CD4-positive, alpha-beta T cell treated with Interferon alpha-2 for 1 hour (primary cell): Measurements from ENCODE around the gene MUS81.
A peak's percentile ranks its signal among the peaks of the same experiment; 100 is the strongest.
"Not testable (repeated sequence)": the region's sequence is repeated elsewhere in the genome, so short reads cannot be mapped to it uniquely, and the experiment has no call there.

Experiments used
- DNase-seq, 2 donors: peaks; one replicate each; pipeline ENCODE4 v3.0.0-alpha.2; 2020 to 2022

MUS81 gene, protein sequence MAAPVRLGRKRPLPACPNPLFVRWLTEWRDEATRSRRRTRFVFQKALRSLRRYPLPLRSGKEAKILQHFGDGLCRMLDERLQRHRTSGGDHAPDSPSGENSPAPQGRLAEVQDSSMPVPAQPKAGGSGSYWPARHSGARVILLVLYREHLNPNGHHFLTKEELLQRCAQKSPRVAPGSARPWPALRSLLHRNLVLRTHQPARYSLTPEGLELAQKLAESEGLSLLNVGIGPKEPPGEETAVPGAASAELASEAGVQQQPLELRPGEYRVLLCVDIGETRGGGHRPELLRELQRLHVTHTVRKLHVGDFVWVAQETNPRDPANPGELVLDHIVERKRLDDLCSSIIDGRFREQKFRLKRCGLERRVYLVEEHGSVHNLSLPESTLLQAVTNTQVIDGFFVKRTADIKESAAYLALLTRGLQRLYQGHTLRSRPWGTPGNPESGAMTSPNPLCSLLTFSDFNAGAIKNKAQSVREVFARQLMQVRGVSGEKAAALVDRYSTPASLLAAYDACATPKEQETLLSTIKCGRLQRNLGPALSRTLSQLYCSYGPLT

GRCh38 chr11:65860278-65861164 lies at the start of gene MUS81:
TSS of gene MUS81 (plus strand) at chr11:65860433. CDS start at chr11:65860754, 321 bp downstream.
- DNase-seq = peak; percentile 94 to 97

DNA sequence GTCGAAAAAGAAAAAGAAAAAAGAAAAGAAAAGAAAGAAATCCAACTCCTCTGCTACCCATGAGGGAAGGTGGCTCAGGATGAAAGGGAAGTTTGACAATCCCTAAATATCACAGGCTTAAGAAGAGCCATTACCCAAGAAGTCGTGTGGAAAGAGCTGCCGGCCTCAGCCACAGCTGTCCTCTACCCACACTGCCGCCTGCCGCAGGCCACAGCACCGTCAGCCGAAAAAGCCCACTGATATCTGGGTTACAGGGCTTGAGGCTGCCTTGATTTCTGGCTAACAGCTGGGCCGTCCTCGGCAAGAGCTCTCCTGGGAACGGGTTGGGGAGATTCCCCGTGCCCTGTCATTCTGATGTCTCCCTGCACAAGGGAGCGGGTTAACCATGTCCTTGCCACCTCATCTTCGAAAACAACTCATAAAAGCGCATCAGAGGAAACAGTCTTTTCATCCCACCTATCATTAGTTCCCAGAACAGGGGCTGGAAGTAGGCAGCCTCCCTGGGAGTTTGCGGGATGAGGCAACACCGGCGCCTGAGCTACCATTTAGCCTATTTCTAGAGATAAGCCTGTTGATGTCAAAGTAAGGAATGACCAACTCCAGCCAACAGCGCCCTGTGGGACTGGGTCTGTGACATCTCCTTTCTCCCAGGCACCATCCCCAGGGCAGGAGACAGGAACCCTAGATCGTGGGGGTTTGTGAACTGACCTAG lies 48.3 kb upstream of the MUS81 start:
- DNase-seq = no peak

- peak in 1 of 2 donors; percentile 32 for DNase-seq
These were observed 45.9 kb upstream of the MUS81 start for GRCh38 chr11:65814131-65814985.

- DNase-seq = no peak
These were observed 45.2 kb upstream of the MUS81 start for GRCh38 chr11:65814986-65815565.

DNA sequence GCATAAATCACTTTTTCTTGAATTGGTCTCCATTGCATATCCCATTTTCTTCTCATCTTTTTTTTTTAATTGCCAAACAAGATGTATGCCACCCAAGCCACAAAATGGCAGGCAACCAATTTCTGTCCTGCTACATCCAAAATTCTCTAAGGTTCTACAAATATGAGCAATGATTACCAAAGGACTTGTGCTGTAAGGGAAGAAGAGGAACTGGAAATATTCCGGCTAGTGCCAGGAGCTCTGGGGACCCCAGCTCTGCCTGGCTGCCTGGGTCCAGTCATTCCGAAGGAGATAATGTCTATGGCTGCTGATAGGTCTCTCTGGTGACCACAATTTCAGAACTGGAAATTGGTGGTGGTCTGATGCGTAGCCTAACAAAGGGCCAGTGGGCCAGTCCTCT lies 43.5 kb upstream of the MUS81 start:
- DNase-seq = no peak

- DNase-seq = no peak
These were observed 42.9 kb upstream of the MUS81 start for GRCh38 chr11:65817312-65817834.

DNA sequence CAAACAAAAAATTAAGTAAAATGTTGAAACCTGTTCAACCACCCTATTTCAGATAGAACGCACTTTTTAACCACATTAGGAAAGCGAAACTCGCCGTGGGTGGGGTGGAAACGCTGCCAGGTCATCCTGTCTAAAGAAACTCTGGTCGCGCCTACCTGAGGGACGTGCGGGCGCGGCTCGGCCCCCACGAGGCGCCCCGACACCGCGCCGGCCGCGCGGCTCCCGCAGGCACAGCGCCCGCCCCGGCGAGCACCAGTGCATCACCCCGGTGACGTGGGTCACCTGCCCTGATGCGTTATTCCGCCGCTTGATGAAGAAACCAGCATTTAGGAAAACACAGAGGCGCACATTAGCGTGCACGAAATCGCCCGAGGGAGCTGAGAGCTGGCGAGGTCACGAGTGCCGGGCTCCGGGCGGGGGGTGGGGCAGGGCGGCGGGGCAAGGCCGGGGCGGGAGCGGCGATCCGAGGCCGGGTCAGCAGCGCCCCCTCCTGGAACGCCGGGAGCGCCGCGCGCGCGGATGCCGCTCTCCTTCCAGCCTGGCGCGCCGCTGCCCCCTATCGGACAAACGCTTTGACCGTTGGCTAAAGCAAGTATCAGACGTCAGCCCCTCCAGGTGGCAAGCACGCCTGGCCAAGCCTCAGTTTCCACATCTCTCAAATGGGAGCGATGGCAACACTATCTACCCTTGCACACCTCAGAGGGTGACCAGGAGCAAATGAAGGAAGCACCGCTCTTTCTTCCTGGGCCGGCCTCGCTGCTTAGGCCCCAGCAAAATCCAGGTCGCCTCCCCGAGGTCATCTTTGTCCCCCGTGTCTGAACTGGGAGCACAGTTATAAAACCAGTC lies 42.2 kb upstream of the MUS81 start:
- peak; percentile 90 to 93 for DNase-seq

DNA sequence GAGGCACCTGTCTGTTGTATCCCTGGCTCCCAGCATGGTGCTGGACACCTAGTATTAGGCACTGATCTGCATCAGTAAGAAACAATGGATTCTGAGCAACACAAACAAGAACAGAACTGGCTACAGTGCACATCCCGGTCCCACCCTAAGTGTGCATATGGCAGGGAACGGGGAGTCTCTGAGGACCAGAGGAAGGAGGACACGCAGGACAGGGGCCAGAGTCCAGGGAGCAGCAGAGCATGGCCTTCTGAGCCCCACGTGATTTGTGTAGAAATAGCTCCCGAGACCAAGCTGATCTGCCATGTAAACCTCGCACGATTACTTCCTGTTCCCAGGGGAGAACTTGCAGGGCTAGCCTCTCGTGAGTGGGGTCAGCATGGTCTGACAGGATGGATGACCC lies 39.1 kb upstream of the MUS81 start:
- no peak for DNase-seq

GRCh38 chr11:65822776-65823528 lies 37.3 kb upstream of the MUS81 start:
- DNase-seq = no peak

DNA sequence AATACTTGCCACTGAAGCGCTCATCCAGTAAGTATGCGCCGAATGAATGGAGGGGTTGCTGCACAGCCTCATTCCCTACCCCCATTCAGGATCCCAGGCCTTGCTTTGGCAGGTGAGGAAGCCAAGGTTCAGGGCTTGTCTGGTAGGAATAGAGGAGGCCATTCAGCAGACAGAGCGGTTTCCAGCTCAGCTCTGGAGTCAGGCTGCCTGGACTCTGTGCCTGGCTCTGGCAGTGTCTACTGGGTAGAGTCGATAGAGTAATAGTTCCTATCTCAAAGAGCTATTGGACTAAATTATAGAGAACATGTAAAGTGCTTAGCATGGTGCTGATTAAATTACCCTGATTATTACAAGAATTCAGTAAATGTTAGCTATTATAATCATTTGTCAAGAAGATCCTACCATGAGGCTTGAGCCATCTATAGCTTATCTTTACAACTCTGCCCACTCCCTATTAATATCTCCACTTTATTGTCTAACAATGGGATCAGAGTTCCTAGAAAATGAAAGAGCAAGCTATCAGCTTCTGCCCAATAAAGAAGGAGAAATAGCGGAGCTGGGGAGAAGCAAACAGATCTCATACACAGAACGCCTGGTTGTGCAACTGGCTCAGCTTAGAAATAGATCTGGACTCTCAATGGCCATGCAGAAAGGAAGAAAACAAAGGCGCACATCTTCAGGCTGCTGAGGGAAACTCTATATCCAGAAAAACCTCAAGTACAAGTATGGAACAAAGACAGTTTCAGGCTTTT lies 33.1 kb upstream of the MUS81 start:
- no peak for DNase-seq

DNA sequence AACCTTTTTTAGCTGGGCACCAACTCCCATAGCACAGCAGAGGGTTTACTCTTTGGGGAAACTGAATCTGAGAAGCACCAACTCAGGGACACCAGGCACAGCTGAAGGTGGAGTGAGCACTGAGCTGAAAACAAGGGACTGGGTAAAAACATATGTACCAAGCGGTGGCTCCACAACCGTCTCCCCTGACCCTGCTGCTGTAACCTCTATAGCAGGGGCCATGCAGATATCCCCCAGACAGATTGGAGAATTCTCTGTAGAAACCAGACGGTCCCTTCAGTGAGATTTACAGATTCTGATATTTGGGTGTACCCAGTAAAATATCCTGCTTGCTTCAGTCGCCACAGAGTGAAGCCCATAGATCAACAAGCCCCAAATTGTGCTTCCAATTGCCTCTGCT lies 30.8 kb upstream of the MUS81 start:
- DNase-seq = no peak

GRCh38 chr11:65832231-65832630 lies 28.0 kb upstream of the MUS81 start:
- not testable (repeated sequence) for DNase-seq

GRCh38 chr11:65833297-65834030 lies 26.8 kb upstream of the MUS81 start, which contains the start of gene SNX32:
TSS of gene SNX32 (plus strand) at chr11:65833963. CDS start at chr11:65834066, 103 bp downstream.
- peak; percentile 93 to 96 for DNase-seq

DNA sequence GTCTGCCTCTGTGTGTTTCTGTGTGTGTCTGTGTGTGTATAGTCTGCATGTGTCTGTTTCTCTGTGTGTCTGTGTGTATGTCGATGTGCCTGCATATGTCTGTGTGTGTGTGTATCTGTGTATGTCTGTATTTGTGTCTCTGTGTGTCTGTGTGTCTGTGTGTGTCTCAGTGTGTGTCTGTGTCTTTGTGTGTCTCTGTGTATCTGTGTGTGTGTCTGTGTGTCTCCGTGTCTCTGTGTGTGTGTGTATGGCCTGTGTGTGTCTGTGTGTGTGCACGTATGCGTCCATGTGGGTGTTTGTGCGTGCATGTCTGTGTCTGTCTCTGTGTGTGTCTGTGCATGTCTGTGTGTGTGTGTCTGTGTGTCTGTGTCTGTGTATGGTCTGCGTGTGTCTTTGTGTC lies 26.0 kb upstream of the MUS81 start:
- DNase-seq = no peak

GRCh38 chr11:65842144-65842543 lies 18.1 kb upstream of the MUS81 start:
- DNase-seq = no peak

DNA sequence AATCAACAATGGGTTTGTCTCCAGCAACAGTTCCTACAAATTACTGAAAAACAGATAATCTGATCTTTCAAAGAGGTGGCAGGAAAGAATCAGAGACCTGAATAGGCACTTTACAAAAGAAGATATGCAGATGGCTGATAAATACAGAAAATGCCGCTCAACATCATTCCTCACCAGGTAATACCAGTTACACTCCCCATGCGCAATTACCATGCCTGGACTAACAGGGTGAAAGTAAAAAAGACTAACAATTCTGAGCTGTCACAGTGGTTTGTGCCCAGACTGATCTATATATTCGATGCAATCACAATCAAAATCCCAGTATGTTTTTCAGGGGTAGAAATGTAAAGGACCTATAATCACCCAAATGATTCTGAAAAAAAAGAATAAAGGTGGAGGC lies 16.4 kb upstream of the MUS81 start:
- DNase-seq = no peak

- DNase-seq = no peak
These were observed 15.9 kb upstream of the MUS81 start for GRCh38 chr11:65844231-65844872.
